SK-N-SH (cell line): ENCODE results near the gene MYLK4. TPM values are rescaled to one million over a fixed set of nuclear protein-coding genes. Genes with fewer than 3 reads are reported as not detected.

Experiments used
- CTCF ChIA-PET: fragments of 300-600, 350-600 bp; formaldehyde crosslinking; extraction: SDS; loops from one replicate; lab custom pipeline; 2021; lab: Yijun Ruan, JAX
- POLR2A ChIA-PET: fragments of 350-600 bp; sonication (Branson Sonifier 250); formaldehyde crosslinking; extraction: SDS; loops from one replicate; lab custom pipeline; 2020; ENCODE audit warnings: antibody characterized with exemption, inconsistent platforms; lab: Yijun Ruan, JAX
- DNase-seq: peaks from one replicate; pipeline ENCODE4 v3.0.0; 2012
- H2AFZ ChIP-seq: fragments of 200-600 bp; sonication (generic); 2 replicates; pipeline ENCODE4 v1.8.1; 2016; ENCODE audit warnings: antibody characterized with exemption, mild to moderate bottlenecking, low read depth
- H3F3A ChIP-seq: fragments of 200-600 bp; sonication (generic); replicated peaks from 2 replicates; pipeline ENCODE3; 2016; ENCODE audit warnings: antibody characterized with exemption, mild to moderate bottlenecking; ENCODE audit not compliant: insufficient read depth
- H3K27ac ChIP-seq, 2 experiments: fragments of 200-500 bp in 1 of 2; fragments of 200-600 bp in 1 of 2; sonication (Bioruptor generic) in 1 of 2; sonication (generic), shearing (Covaris generic) in 1 of 2; 2 replicates each; pipeline versions ENCODE4 v1.5.1 to v1.6.1; 2014 to 2016; ENCODE audit warnings: low read depth in 2 of 2, inconsistent platforms in 1 of 2, low read length in 1 of 2, mild to moderate bottlenecking in 1 of 2, mixed read lengths in 1 of 2
- H3K27me3 ChIP-seq: fragments of 200-600 bp; sonication (generic), shearing (Covaris generic); 2 replicates; pipeline ENCODE4 v1.6.1; 2016; ENCODE audit warnings: mixed run types; ENCODE audit not compliant: insufficient read depth
- H3K36me3 ChIP-seq, 2 experiments: fragments of 200-500 bp in 1 of 2; fragments of 200-600 bp in 1 of 2; sonication (Bioruptor generic) in 1 of 2; sonication (generic) in 1 of 2; replicated peaks in 1 of 2; 2 replicates each; pipeline versions ENCODE3 to v1.5.1; 2014 to 2016; ENCODE audit warnings: low read length in 1 of 2, mild to moderate bottlenecking in 1 of 2; ENCODE audit not compliant: insufficient read depth in 2 of 2, control insufficient read depth in 1 of 2
- H3K4me1 ChIP-seq, 2 experiments: fragments of 200-500 bp in 1 of 2; fragments of 200-600 bp in 1 of 2; sonication (Bioruptor generic) in 1 of 2; sonication (generic), shearing (Covaris generic) in 1 of 2; 2 replicates each; pipeline versions ENCODE4 v1.5.1 to v1.6.1; 2014 to 2016; ENCODE audit warnings: low read depth in 1 of 2, low read length in 1 of 2, mixed run types in 1 of 2; ENCODE audit not compliant: insufficient read depth in 2 of 2, control insufficient read depth in 1 of 2
- H3K4me2 ChIP-seq: fragments of 200-600 bp; sonication (generic), shearing (Covaris generic); 2 replicates; pipeline ENCODE4 v1.6.1; 2017; ENCODE audit warnings: mixed run types
- H3K4me3 ChIP-seq, 2 experiments: fragments of 200-500 bp in 1 of 2; fragments of 200-600 bp in 1 of 2; sonication (Bioruptor generic) in 1 of 2; sonication (generic), shearing (Covaris generic) in 1 of 2; 2 replicates each; pipeline versions ENCODE4 v1.5.1 to v1.8.1; 2014 to 2016; ENCODE audit warnings: low read depth in 2 of 2, inconsistent platforms in 1 of 2, low read length in 1 of 2, mild to moderate bottlenecking in 1 of 2, mixed read lengths in 1 of 2, moderate library complexity in 1 of 2
- H3K79me2 ChIP-seq: fragments of 200-600 bp; sonication (generic); 2 replicates; pipeline ENCODE4 v1.8.1; 2017; ENCODE audit warnings: mild to moderate bottlenecking; ENCODE audit not compliant: insufficient read depth
- H3K9ac ChIP-seq: fragments of 200-600 bp; sonication (generic); 2 replicates; pipeline ENCODE4 v1.6.1; 2017; ENCODE audit warnings: mixed run types
- H3K9me2 ChIP-seq: fragments of 200-600 bp; sonication (generic); 2 replicates; pipeline ENCODE4 v1.6.1; 2017; ENCODE audit warnings: mixed run types
- H3K9me3 ChIP-seq: fragments of 200-600 bp; sonication (generic); 2 replicates; pipeline ENCODE4 v1.6.1; 2017; ENCODE audit warnings: mixed run types, mild to moderate bottlenecking, moderate library complexity
- H4K20me1 ChIP-seq: fragments of 200-600 bp; sonication (generic); 2 replicates; pipeline ENCODE4 v1.6.1; 2017; ENCODE audit warnings: mild to moderate bottlenecking, mixed run types; ENCODE audit not compliant: insufficient read depth
- ELF1 ChIP-seq: IDR thresholded peaks from 2 replicates; pipeline ENCODE4 v1.4.0; 2012
- FOXM1 ChIP-seq: IDR thresholded peaks from 2 replicates; pipeline ENCODE4 v1.4.0; 2012; ENCODE audit warnings: low read depth, mild to moderate bottlenecking
- GABPA ChIP-seq: IDR thresholded peaks from 2 replicates; pipeline ENCODE4 v1.4.0; 2012; ENCODE audit warnings: low read depth, mild to moderate bottlenecking
- MEF2A ChIP-seq: IDR thresholded peaks from 2 replicates; pipeline ENCODE4 v1.4.0; 2012; ENCODE audit warnings: low read depth, borderline replicate concordance
- REST ChIP-seq: IDR thresholded peaks from 2 replicates; pipeline ENCODE4 v1.6.1; 2012; ENCODE audit warnings: mild to moderate bottlenecking, low read depth, low read length, moderate library complexity
- RXRA ChIP-seq: IDR thresholded peaks from 2 replicates; pipeline ENCODE4 v1.4.0; 2012; ENCODE audit warnings: low read depth, mild to moderate bottlenecking, borderline replicate concordance
- SIN3A ChIP-seq: IDR thresholded peaks from 2 replicates; pipeline ENCODE4 v1.6.1; 2012; ENCODE audit warnings: low read depth, mild to moderate bottlenecking, low read length, moderate library complexity, borderline replicate concordance
- SMC3 ChIP-seq: IDR thresholded peaks from 2 replicates; pipeline ENCODE4 v1.6.1; 2012; ENCODE audit warnings: low read depth, low read length, improper control_type of control experiment
- TAF1 ChIP-seq: IDR thresholded peaks from 2 replicates; pipeline ENCODE4 v1.6.1; 2012; ENCODE audit warnings: low read depth, mild to moderate bottlenecking, low read length, moderate library complexity, borderline replicate concordance
- YY1 ChIP-seq: IDR thresholded peaks from 2 replicates; pipeline ENCODE4 v1.4.0; 2012; ENCODE audit warnings: low read depth, mild to moderate bottlenecking
- WGBS: methylation state at CpG from one replicate; pipeline ENCODE4 v1.1.6; 2017; ENCODE audit warnings: low lambda C conversion rate; 5-methylcytosine and 5-hydroxymethylcytosine counted together
- polyA plus RNA-seq, 3 experiments: library from polyadenylated mRNA; depleted of rRNA; stranded (reverse); fragments of >200 nt; gene quantifications; 2 replicates each; pipeline ENCODE4 v1.2.3, GENCODE V29; 2012
- TF ChIP-seq, protein P1 (sequence below): fragments of 150-350 bp; IDR thresholded peaks from 2 replicates; pipeline ENCODE4 v1.6.1; 2016; ENCODE audit warnings: mild to moderate bottlenecking, low read depth, low read length
- TF ChIP-seq, protein P2 (sequence below): IDR thresholded peaks from 2 replicates; pipeline ENCODE4 v1.4.0; 2012; ENCODE audit warnings: low read depth, borderline replicate concordance
- TF ChIP-seq, protein P3 (sequence below): fragments of 150-350 bp; IDR thresholded peaks from 2 replicates; pipeline ENCODE4 v1.6.1; 2017; ENCODE audit warnings: antibody characterized with exemption, low read length, low read depth, borderline replicate concordance

MYLK4 gene
- polyA plus RNA-seq, 1 of the 3 experiments (the other 2 are of a cell fraction): 0.16 TPM

- Histone ChIP-seq H2AFZ (no peak overlapping the region), H3K79me2 (no peaks in the 10 kb centered on the region), H3K36me3 (no peaks in the 10 kb centered on the region), H3K27me3 (no peaks in the 10 kb centered on the region), H3K4me2 (no peak overlapping the region), H3F3A (no peaks in the 10 kb centered on the region), H3K4me3 (no peak overlapping the region), H3K4me1 (no peaks in the 10 kb centered on the region), H3K9ac (no peak overlapping the region), H3K9me3 (no peaks in the 10 kb centered on the region), H3K9me2 (no peaks in the 10 kb centered on the region), H4K20me1 (no peaks in the 10 kb centered on the region), H3K27ac (no peak overlapping the region)
- 65% methylated on average over 3 of the region's 3 CpGs for WGBS
- ChIA-PET CTCF (no interaction called here), POLR2A (no interaction called here)
- TF ChIP-seq REST (no peak), TAF1 (no peak), RXRA (no peak), FOXM1 (no peak)
- no peak for DNase-seq
Observed at GRCh38 chr6:2655844-2656433, 94.8 kb downstream of the MYLK4 start.

GRCh38 chr6:2653369-2654032, 97.2 kb downstream of the MYLK4 start:
- CTCF ChIA-PET: interaction anchor here (1.3 to 2.3 kb wide), 3 partner anchors 18 to 1057 kb away, joined by 5 to 6 read pairs (median 5); partner anchors contain the start of gene MYLK4
- Histone ChIP-seq H3K36me3 (no peaks in the 10 kb centered on the region), H2AFZ (no peak overlapping the region), H3K79me2 (no peaks in the 10 kb centered on the region), H3K4me1 (no peaks in the 10 kb centered on the region), H3K27me3 (no peaks in the 10 kb centered on the region), H3K27ac (no peak overlapping the region), H3K4me2 (no peak overlapping the region), H3K9me2 (no peaks in the 10 kb centered on the region), H3K9me3 (no peaks in the 10 kb centered on the region), H3K9ac (no peak overlapping the region), H4K20me1 (no peaks in the 10 kb centered on the region), H3F3A (no peaks in the 10 kb centered on the region), H3K4me3 (no peak overlapping the region)
- DNase-seq: no peak
- TF ChIP-seq, protein P1, sequence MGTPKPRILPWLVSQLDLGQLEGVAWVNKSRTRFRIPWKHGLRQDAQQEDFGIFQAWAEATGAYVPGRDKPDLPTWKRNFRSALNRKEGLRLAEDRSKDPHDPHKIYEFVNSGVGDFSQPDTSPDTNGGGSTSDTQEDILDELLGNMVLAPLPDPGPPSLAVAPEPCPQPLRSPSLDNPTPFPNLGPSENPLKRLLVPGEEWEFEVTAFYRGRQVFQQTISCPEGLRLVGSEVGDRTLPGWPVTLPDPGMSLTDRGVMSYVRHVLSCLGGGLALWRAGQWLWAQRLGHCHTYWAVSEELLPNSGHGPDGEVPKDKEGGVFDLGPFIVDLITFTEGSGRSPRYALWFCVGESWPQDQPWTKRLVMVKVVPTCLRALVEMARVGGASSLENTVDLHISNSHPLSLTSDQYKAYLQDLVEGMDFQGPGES: no peak
- TF ChIP-seq YY1: no peak
- TF ChIP-seq MEF2A: no peak
- no peak for TF ChIP-seq SMC3
- TF ChIP-seq, protein P2, sequence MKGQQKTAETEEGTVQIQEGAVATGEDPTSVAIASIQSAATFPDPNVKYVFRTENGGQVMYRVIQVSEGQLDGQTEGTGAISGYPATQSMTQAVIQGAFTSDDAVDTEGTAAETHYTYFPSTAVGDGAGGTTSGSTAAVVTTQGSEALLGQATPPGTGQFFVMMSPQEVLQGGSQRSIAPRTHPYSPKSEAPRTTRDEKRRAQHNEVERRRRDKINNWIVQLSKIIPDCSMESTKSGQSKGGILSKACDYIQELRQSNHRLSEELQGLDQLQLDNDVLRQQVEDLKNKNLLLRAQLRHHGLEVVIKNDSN: no peak
- TF ChIP-seq SIN3A: no peak
- no peak for TF ChIP-seq ELF1
- no peak for TF ChIP-seq GABPA
- TF ChIP-seq, protein P3, sequence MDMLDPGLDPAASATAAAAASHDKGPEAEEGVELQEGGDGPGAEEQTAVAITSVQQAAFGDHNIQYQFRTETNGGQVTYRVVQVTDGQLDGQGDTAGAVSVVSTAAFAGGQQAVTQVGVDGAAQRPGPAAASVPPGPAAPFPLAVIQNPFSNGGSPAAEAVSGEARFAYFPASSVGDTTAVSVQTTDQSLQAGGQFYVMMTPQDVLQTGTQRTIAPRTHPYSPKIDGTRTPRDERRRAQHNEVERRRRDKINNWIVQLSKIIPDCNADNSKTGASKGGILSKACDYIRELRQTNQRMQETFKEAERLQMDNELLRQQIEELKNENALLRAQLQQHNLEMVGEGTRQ: no peak
- 11% methylated on average over 1 of the region's 1 CpG for WGBS
- POLR2A ChIA-PET: no interaction called here
